ENCODE data around the gene NUDT9.
A peak's percentile ranks its signal among the peaks of the same experiment; 100 is the strongest.
"Not testable (repeated sequence)": the region's sequence is repeated elsewhere in the genome, so short reads cannot be mapped to it uniquely, and the experiment has no call there.

NUDT9 gene

GRCh38 chr4:87423317-87424098, 1.1 kb downstream of the NUDT9 start:
- peak overlapping the region; percentile 96 for H3K9ac ChIP-seq (ENCODE audit: low read depth, low read length)
- no peaks in the 10 kb centered on the region for H3K36me3 ChIP-seq (ENCODE audit: insufficient read depth, low read length)
- no peaks in the 10 kb centered on the region for H3K9me3 ChIP-seq (ENCODE audit: control insufficient read depth, insufficient read depth, low read length)
- peaks cover 6% of the 10 kb centered on the region; the same call in 1 of the 2 replicates for H3K4me1 ChIP-seq (ENCODE audit: insufficient read depth, low read length)

- H3K36me3 ChIP-seq (ENCODE audit: insufficient read depth, low read length); H3K9me3 ChIP-seq (ENCODE audit: control insufficient read depth, insufficient read depth, low read length); H3K4me1 ChIP-seq (ENCODE audit: insufficient read depth, low read length): not testable (repeated sequence)
- H3K9ac ChIP-seq (ENCODE audit: low read depth, low read length), result peak overlapping the region; percentile 96; the same call in 1 of the 2 replicates
Observed at GRCh38 chr4:87424099-87424543, 1.7 kb downstream of the NUDT9 start.

- Histone ChIP-seq H3K4me1 (ENCODE audit: insufficient read depth, low read length) (no peaks in the 10 kb centered on the region; the same call in 1 of the 2 replicates), H3K36me3 (ENCODE audit: insufficient read depth, low read length) (no peaks in the 10 kb centered on the region), H3K9me3 (ENCODE audit: control insufficient read depth, insufficient read depth, low read length) (no peaks in the 10 kb centered on the region), H3K9ac (ENCODE audit: low read depth, low read length) (no peak overlapping the region)
Observed at GRCh38 chr4:87425711-87426110, 3.3 kb downstream of the NUDT9 start.

- Histone ChIP-seq H3K9ac (ENCODE audit: low read depth, low read length) (no peak overlapping the region), H3K36me3 (ENCODE audit: insufficient read depth, low read length) (no peaks in the 10 kb centered on the region), H3K9me3 (ENCODE audit: control insufficient read depth, insufficient read depth, low read length) (no peaks in the 10 kb centered on the region), H3K4me1 (ENCODE audit: insufficient read depth, low read length) (no peaks in the 10 kb centered on the region; the same call in 1 of the 2 replicates)
Observed at GRCh38 chr4:87426865-87427517, 4.6 kb downstream of the NUDT9 start.

- Histone ChIP-seq H3K9me3 (ENCODE audit: control insufficient read depth, insufficient read depth, low read length) (no peaks in the 10 kb centered on the region), H3K9ac (ENCODE audit: low read depth, low read length) (no peak overlapping the region)
Observed at GRCh38 chr4:87427518-87427868, 5.1 kb downstream of the NUDT9 start.

GRCh38 chr4:87428979-87429378, 6.6 kb downstream of the NUDT9 start:
- no peaks in the 10 kb centered on the region; the same call in 1 of the 2 replicates for H3K4me1 ChIP-seq (ENCODE audit: insufficient read depth, low read length)
- H3K36me3 ChIP-seq (ENCODE audit: insufficient read depth, low read length), result no peaks in the 10 kb centered on the region
- no peak overlapping the region for H3K9ac ChIP-seq (ENCODE audit: low read depth, low read length)
- H3K9me3 ChIP-seq (ENCODE audit: control insufficient read depth, insufficient read depth, low read length), result no peaks in the 10 kb centered on the region

More at GRCh38 chr4:87427518-87427868, 5.1 kb downstream of the NUDT9 start:
- Histone ChIP-seq H3K36me3 (ENCODE audit: insufficient read depth, low read length) (no peaks in the 10 kb centered on the region), H3K4me1 (ENCODE audit: insufficient read depth, low read length) (no peaks in the 10 kb centered on the region; the same call in 1 of the 2 replicates)

GRCh38 chr4:87430038-87430437, 7.7 kb downstream of the NUDT9 start:
- Histone ChIP-seq H3K36me3 (ENCODE audit: insufficient read depth, low read length) (0 out of 2 replicates have a peak, but pooled peaks cover 3% of the 10 kb centered on the region), H3K9ac (ENCODE audit: low read depth, low read length) (no peak overlapping the region), H3K9me3 (ENCODE audit: control insufficient read depth, insufficient read depth, low read length) (no peaks in the 10 kb centered on the region), H3K4me1 (ENCODE audit: insufficient read depth, low read length) (no peaks in the 10 kb centered on the region; the same call in 1 of the 2 replicates)

GRCh38 chr4:87433342-87433741, 11.0 kb downstream of the NUDT9 start:
- Histone ChIP-seq H3K36me3 (ENCODE audit: insufficient read depth, low read length) (peaks cover 11% of the 10 kb centered on the region; the same call in 1 of the 2 replicates), H3K4me1 (ENCODE audit: insufficient read depth, low read length) (no peaks in the 10 kb centered on the region; the same call in 1 of the 2 replicates), H3K9ac (ENCODE audit: low read depth, low read length) (no peak overlapping the region), H3K9me3 (ENCODE audit: control insufficient read depth, insufficient read depth, low read length) (no peaks in the 10 kb centered on the region)

GRCh38 chr4:87442889-87443288, 20.5 kb downstream of the NUDT9 start:
- Histone ChIP-seq H3K36me3 (ENCODE audit: insufficient read depth, low read length) (0 out of 2 replicates have a peak, but pooled peaks cover 4% of the 10 kb centered on the region), H3K4me1 (ENCODE audit: insufficient read depth, low read length) (no peaks in the 10 kb centered on the region), H3K9me3 (ENCODE audit: control insufficient read depth, insufficient read depth, low read length) (no peaks in the 10 kb centered on the region), H3K9ac (ENCODE audit: low read depth, low read length) (no peak overlapping the region)

- Histone ChIP-seq H3K36me3 (ENCODE audit: insufficient read depth, low read length) (no peaks in the 10 kb centered on the region), H3K9ac (ENCODE audit: low read depth, low read length) (no peak overlapping the region), H3K9me3 (ENCODE audit: control insufficient read depth, insufficient read depth, low read length) (no peaks in the 10 kb centered on the region), H3K4me1 (ENCODE audit: insufficient read depth, low read length) (no peaks in the 10 kb centered on the region)
Observed at GRCh38 chr4:87444741-87445140, 22.4 kb downstream of the NUDT9 start.

GRCh38 chr4:87445964-87446363, 23.6 kb downstream of the NUDT9 start:
- Histone ChIP-seq H3K36me3 (ENCODE audit: insufficient read depth, low read length) (no peaks in the 10 kb centered on the region), H3K9me3 (ENCODE audit: control insufficient read depth, insufficient read depth, low read length) (no peaks in the 10 kb centered on the region), H3K9ac (ENCODE audit: low read depth, low read length) (no peak overlapping the region), H3K4me1 (ENCODE audit: insufficient read depth, low read length) (no peaks in the 10 kb centered on the region)

GRCh38 chr4:87446375-87446774, 24.0 kb downstream of the NUDT9 start:
- H3K36me3 ChIP-seq (ENCODE audit: insufficient read depth, low read length); H3K9me3 ChIP-seq (ENCODE audit: control insufficient read depth, insufficient read depth, low read length); H3K9ac ChIP-seq (ENCODE audit: low read depth, low read length); H3K4me1 ChIP-seq (ENCODE audit: insufficient read depth, low read length): not testable (repeated sequence)

- Histone ChIP-seq H3K9ac (ENCODE audit: low read depth, low read length) (no peak overlapping the region), H3K36me3 (ENCODE audit: insufficient read depth, low read length) (no peaks in the 10 kb centered on the region), H3K9me3 (ENCODE audit: control insufficient read depth, insufficient read depth, low read length) (no peaks in the 10 kb centered on the region), H3K4me1 (ENCODE audit: insufficient read depth, low read length) (peaks cover 7% of the 10 kb centered on the region)
Observed at GRCh38 chr4:87451537-87451936, 29.2 kb downstream of the NUDT9 start.

GRCh38 chr4:87458913-87459312, 36.5 kb downstream of the NUDT9 start:
- Histone ChIP-seq H3K9ac (ENCODE audit: low read depth, low read length) (no peak overlapping the region), H3K4me1 (ENCODE audit: insufficient read depth, low read length) (peaks cover 13% of the 10 kb centered on the region), H3K36me3 (ENCODE audit: insufficient read depth, low read length) (no peaks in the 10 kb centered on the region), H3K9me3 (ENCODE audit: control insufficient read depth, insufficient read depth, low read length) (no peaks in the 10 kb centered on the region)

GRCh38 chr4:87461281-87461700, 38.9 kb downstream of the NUDT9 start:
- H3K9ac ChIP-seq (ENCODE audit: low read depth, low read length), result no peak overlapping the region
- H3K9me3 ChIP-seq (ENCODE audit: control insufficient read depth, insufficient read depth, low read length), result no peaks in the 10 kb centered on the region
- H3K36me3 ChIP-seq (ENCODE audit: insufficient read depth, low read length), result no peaks in the 10 kb centered on the region

More at GRCh38 chr4:87461281-87461700, 38.9 kb downstream of the NUDT9 start:
- H3K4me1 ChIP-seq (ENCODE audit: insufficient read depth, low read length), result peaks cover 9% of the 10 kb centered on the region
